Right forelimb (tissue), 1 donor: ENCODE measurements around the gene ZMAT5.
"Not testable (repeated sequence)": the region's sequence is repeated elsewhere in the genome, so short reads cannot be mapped to it uniquely, and the experiment has no call there.

Experiments used
- DNase-seq: peaks from one replicate; pipeline ENCODE4 v3.0.0-alpha.2; 2018

The ZMAT5 gene

DNA sequence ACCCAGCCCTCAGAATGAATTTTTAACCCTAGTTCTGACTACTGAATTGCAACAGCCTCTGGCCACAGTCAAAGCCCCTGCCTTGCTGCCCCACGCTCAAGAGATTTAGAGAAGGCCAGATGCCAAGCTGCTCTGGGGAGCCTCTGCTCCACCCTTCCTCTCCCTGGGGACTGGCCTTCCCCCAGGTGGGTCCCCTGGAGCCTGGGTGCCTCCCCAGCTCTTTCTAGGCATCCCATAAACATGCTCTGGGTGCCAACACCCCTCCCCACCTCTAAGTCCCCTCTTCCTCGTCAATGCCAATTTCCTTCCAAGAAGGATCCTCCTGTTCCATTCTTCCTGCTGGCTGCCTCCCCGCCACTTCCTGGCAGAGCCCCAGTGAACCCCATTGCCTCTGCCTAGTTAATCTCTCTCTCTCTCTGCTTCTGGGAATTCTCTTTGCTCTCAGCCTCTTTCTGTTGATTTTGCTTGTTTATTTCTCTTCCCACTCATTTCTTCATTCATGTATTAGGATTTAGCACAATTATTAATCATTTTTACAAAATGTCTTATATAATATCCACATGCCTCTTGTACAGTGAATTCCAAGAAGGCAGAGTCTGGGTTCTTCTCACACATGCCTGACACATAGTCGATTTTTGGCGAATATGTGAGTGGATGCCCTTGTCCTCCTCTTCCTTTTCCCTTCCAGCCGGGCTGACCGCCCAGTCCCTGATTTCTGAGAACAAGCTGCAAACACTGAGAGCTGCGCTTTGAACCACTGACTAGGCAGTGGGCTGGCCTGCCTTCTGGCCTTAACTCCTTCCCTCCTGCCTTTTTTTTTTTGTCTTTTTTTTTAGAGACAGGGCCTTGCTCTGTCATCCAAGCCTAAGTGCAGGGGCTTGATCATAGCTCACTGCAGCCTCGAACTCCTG, 17.9 kb upstream of the ZMAT5 start:
- DNase-seq: no peak

DNA sequence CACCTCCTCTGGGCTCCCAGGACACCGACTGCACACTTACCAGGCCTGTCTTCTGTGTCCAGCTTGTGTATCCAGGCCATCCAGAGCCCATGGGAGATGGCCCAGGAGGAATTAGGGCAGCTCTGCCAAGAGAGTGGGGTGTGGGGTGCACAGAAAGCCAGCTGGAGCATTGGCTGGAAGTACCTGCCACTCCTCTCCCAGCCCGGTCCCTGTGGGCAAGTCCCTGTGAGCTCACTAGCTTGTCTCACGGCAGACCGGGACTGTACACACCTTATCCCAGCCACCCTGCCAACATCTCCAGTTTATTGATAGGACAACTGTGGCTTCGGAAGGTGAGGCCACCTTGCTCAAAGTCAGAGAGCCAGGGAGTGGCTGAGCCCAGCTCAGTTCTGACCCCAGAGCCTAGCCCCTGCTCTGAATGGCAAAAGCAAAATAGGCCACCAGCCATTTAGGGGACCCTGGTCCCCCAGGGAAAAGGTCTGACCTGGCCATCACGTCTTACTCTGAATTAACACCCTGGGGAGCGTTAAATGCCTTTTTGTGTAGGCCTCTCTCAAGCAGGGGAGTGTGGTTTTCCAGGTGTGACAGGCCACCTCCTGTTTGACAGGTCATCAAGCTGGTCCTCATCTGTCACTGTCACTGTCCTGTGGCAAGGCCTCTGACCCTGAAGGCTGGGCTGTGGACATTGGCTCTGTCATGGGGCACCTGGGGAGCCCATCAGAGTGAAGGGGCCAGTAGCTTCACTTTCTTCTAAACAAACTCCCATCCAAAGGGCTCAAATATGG, 15.4 kb upstream of the ZMAT5 start:
- peak; percentile 23 for DNase-seq

DNA sequence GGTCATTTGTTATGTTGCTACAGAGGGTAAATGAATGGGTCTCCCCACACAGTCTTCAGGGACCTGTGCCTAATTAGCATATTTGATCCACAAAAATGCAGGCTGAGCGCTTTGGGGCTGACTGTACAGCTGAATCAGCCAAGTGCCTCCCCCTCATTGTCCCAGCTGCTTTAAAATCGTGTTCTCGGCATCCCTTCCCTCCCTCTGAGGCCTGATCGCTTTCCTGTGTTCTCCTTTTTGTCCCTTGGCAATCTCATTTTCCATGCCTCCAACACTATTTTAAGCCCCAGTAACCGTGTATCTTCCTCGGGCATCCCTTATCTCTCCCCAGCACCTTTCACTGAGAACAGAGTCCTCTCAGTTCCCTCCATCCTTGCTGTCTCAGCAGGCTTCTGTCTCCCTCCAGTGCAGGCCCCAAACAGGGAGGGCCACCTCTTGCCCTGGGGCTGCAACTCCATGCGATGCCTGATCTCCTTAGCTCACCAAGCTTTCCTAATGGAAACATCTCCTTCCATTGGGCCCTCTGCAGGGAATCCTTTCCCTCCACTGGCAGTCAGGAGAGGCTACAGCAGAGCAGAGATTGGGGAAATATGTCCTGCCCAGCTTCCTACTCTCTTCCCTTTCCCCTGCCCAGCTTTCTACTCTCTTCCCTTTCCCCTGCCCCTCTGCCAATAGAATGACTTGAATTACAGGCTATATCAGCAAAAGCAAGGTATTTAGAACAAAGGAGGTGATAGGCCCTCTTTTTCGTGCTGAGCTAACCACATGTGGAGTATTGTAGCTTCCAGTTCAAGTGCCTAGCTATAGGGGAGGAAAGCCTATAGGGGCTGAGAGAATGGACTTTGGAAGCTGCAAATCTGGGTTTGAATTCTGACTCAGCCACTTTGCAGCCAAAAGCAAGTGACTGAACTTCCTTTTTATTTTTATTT, 14.2 kb upstream of the ZMAT5 start:
- peak; percentile 40 for DNase-seq

DNA sequence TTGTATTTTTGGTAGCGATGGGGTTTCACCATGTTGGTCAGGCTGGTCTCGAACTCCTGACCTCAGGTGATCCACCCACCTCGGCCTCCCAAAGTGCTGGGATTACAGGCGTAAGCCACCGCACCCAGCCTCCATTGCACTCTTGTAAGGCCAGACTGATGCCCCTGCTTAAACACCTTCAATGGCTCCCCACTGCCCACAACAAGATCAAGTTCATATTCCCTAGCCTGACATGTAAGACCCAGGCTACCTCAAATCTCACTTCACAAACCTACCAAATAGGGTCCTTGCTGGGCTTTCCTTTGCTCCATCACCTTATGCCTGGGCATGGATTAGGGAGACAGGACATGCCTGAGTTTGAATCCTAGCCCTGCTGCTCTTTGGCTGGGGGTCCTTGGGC, 13.4 kb upstream of the ZMAT5 start:
- no peak for DNase-seq

DNA sequence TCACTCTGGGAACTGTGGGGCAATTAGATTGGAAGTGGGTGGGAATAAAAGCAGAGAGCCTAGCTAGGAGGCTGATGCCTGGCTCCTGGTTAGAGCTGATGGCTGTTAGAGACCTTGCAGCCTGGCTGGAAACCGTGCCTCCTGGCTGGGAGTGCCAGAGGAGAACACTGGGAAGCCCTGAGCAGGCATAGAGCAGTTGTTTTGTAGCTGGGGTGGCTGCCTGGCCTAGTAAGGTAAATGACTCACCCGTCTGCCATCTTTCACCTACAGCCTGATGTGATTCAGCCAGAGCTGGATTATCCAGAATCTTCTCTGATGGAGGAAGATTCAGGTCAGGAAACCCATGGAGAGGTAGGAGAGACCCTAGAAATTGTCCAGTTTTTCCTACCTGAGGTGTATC, 6.4 kb upstream of the ZMAT5 start:
- no peak for DNase-seq

DNA sequence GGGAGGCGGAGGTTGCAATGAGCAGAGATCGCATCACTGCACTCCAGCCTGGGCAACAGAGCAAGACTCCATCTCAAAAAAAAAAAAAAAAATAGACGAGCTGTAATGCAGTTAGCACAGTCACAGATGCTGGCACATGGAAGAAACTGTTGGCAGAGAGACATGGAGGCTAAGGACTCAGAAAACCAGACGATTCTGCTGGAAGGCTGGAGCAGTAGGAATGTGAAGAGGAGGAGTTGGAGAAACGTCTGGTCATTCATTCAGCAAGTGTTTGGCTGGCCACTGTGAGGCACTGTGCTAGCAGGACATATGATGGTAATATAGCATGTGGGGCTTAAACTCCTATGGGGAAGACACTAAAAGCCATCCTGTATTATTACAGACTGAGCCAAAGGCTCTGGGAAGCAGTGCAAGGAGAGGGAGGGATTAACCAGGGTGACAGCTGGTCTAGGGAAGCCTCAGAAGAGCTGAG, 5.4 kb upstream of the ZMAT5 start:
- no peak for DNase-seq

DNA sequence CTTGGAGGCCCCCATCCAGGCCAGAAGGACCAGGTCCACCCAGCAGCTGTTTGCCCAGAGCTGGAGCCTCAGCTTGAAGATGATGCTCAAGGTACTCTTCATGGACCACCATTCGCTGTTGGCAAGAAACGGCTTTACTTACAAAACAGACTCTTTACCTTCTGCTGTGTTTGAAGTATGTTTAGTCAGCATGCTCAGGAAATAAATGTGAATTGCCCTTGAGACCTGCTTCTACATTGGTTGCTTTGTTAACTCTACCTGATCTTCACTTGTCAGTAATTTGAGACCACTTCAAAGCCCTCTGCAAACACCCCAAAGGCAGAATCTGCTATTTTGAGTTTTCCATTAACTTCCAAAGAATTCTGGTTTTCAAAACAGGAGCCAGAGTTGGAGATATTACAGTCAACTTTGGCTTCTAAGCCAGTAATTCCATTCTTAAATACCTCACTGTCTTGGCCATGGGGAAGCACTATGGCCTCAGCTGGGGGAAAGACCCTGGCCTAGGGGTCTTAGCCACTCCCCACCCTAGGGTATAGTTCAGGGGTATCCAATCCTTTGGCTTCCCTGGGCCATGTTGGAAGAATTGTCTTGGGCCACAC, 3.0 kb upstream of the ZMAT5 start:
- DNase-seq: no peak

DNA sequence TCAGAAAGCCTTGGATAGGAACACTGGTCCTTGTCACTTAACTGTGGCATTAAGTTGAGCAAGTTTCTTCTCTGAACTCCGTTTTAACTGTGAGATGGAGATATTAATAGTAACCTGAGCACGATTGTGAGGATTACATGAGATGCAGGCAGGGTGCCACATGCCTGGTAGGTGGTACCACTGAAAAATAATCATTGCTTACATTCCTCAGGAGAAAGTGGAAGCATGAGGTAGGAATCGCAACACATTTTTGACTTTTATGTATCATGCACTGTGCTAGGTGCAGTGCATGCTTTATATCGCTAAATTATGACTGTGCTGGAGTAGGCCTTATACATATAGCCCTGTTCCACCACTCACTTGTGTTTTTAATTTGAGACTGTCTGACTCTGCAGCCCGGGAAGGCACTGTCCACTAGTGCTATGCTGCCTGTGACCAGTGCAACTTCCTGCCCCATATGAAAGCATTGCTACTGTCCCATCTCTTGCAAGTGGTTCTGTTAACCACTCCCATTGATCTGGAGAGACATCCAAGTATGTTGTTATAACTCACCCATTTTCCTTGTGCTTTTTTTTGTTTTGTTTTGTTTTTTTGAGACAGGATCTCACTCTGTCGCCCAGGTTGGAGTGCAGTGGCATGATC, 1.4 kb upstream of the ZMAT5 start:
- no peak for DNase-seq

DNA sequence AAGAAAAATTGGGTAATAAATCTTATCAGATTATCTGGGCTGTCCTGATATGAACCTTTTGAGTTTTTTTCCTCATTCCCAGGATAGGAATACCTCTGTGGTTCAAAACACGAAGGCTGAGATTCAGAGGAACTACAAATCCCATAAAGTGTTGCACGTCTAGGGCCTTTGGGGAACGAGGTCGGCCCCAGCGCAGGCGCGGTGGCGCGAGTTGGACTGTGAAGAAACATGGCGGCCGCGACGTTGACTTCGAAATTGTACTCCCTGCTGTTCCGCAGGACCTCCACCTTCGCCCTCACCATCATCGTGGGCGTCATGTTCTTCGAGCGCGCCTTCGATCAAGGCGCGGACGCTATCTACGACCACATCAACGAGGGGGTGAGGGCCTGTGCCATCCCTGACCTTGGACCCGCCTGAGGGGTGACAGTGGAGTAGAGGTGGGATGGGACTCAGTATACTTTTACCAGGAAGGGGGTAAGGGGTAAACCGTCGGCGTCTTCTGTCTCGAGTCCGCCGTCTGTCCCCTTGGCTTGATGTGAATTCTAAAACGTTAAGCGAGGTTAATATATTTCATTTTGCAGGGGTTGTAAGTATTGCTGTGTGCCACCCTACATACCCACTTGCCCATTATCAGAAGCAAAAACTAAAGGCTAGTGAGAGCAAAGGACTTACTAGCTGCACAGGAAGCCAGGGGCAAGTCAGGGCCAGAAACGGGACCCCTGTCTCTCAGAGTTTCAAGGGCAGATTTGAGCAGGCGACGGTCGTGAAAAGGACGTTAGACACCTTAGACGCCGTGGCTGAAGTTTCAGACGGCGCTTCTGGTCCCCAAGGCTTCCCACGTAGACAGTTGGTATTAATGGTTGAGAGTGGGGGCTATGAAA, 604 bp upstream of the ZMAT5 start, which contains the start of gene UQCR10:
Gene UQCR10 (plus strand): TSS at position 199 of the 881 bp plus-strand sequence. CDS start 30 bp downstream, at position 229.
- DNase-seq: peak; percentile 91

DNA sequence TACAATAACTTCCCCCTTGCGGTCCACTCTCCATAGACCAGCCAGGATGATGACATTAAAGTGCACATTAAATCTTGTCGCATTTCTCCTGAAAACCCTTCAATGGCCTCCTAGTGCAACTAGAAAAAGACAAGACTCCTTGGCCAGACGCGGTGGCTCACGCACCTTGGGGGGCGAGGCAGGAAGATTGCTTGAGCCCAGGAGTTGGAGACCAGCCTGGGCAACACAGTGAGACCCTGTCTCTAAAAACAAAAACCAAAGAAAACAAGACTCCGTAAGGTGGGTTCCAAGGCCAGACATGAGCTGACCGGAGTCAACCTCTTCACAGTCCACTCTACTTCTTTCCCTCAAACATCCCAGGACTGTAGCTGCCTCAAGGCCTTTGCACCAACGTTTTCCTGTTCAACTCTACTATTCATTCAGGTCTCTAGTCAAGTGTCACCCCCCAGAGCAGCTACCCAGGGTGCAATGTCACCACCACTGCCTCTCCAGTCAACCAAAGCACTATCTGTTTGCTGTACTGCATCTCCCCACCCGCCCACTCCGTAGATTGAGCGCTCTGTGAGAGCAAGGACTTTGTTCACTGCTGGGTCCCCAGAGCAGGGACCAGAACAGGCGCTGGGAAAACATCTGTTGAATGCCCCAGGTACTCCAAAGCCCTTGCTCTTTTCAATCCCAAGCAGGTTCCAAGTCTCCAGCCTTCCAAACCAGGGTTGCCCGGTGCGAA, 739 bp downstream of the ZMAT5 start:
- DNase-seq: no peak

DNA sequence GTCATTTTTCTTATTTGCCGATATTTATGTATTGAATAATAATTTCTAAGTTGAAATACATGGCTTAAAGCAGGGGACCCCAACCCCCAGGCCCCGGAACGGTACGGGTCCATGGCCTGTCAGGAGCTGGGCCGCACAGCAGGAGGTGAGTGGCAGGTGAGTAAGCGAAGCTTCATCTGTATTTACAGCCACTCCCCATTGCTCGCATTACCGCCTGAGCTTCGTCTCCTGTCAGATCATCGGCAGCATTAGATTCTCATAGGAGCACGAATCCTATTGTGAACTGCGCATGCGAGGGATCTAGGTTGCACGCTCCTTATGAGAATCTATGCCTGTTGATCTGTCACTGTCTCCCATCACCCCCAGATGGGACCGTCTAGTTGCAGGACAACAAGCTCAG, 4.5 kb downstream of the ZMAT5 start:
- no peak for DNase-seq

DNA sequence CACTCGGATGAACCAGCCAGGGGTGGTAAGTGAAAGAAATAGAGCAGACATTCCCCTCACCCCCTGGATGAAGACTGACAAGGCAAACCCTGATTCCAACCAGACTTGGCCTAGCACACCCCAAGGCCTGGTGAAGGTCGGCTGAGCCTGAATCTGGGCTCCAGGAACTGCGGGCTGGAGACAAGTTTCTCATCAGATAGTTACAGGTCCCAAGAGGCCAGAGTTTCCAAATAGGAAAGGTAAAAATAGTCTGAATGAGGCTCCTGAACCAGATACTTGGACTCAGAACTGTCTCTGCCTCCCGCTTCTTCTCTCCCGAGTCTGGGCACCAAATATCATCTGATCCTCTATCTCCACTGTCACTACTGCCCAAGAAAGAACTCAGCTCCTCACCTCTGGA, 7.8 kb downstream of the ZMAT5 start:
- DNase-seq: no peak

DNA sequence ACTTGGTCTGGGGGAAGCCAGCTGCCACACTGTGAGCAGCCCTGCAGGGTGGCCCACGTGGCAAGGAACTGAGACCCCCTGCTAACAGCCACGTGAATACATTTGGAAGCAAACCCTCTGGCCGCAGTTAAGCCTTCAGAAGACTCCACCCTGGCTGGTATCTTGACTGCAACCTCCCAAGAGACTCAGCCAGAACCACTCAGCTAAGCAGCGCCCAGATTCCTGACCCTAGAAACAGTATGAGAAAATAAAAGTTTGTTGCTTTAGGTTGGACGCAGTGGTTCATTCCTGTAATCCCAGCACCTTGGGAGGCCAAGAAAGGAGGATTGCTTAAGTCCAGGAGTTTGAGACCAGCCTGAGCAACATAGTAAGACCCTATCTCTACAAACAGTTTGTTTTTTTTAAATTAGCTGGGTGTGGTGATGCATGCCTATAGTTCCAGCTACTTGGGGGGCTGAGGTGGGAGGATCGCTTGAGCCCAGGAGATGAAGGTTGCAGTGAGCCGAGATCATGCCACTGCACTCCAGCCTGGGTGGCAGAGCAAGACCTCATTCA, 8.7 kb downstream of the ZMAT5 start:
- DNase-seq: no peak

DNA sequence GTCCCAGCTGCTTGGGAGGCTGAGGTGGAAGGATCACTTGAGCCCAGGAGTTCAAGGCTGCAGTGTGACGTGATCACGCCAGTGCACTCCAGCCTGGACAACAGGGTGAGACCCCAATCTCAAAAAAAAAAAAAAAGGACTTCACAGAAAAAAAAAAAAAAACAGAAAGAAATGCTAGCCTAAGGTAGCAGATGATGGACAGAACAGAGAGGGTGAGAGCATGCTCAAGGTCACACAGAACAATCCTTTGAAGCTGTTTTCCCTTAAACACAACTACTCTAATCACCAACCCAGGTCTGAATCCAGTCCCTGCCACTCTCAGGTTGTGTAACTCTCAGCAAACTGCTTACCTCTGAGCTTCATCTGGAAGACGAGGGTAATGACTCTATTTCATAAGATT, 9.7 kb downstream of the ZMAT5 start:
- DNase-seq: no peak

DNA sequence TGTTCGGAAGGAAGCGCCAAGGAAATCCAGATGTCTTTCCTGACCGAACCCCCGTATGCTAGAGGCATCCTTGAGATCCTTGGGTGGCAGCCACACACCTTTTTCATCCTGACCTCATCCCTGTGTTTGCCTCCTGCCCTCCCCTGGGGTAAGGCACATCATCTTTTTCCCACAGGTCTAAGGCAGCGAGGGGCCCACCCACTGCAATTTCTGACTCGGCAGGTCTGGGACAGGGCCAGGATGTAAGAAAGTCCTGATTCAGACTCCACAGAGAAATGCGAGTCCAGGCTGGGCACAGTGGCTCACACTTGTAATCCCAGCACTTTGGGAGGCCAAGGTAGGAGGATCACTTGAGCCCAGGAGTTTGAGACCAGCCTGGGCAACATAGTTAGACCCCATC, 10.5 kb downstream of the ZMAT5 start:
- no peak for DNase-seq

DNA sequence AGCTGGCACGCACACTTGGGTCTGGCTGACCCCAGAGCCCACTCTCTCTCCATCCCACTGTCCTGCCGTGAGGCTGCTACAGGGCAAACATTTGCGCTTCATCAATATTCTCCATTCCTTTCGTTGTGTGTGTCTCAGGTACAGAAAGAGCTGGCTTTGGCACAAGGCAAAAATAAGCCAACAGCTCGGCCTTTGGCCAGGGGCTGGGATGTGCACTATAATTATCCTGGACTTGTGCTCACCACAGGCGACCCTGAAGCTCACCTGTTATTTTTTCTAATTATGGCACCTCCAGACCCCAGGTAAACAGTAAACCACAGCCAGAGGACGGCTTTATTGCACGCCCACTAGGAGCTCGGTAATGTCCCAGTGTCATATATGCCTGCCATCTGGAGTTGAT, 10.9 kb downstream of the ZMAT5 start:
- no peak for DNase-seq

DNA sequence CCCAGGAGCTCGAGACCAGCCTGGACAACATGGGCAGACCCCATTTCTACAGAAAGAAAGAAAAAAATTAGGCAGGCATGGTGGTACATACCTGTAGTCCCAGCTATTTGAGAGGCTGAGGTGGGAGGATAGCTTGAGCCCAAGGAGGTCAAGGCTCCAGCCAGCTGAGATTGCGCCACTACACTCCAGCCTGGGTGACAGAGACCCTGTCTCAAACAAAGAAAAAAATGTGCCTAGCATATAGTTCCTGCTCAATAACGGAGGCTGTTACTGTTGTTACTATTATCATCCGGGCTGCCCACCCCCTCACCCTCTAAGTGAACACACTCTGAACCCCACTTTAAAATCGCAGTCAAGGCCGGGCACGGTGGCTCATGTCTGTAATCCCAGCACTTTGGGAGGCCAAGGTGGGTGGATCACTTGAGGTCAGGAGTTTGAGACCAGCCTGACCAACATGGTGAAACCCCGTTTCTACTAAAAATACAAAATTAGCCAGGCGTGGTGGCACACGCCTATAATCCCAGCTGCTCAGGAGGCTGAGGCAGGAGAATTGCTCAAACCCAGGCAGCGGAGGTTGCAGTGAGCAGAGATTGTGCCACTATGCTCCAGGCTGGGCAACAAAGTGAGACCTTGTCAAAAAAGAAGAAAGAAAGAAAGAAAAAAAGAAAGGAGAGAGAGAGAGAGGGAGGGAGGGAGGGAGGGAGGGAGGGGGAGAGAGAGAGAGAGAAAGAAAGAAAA, 12.0 kb downstream of the ZMAT5 start:
- DNase-seq: not testable (repeated sequence)

DNA sequence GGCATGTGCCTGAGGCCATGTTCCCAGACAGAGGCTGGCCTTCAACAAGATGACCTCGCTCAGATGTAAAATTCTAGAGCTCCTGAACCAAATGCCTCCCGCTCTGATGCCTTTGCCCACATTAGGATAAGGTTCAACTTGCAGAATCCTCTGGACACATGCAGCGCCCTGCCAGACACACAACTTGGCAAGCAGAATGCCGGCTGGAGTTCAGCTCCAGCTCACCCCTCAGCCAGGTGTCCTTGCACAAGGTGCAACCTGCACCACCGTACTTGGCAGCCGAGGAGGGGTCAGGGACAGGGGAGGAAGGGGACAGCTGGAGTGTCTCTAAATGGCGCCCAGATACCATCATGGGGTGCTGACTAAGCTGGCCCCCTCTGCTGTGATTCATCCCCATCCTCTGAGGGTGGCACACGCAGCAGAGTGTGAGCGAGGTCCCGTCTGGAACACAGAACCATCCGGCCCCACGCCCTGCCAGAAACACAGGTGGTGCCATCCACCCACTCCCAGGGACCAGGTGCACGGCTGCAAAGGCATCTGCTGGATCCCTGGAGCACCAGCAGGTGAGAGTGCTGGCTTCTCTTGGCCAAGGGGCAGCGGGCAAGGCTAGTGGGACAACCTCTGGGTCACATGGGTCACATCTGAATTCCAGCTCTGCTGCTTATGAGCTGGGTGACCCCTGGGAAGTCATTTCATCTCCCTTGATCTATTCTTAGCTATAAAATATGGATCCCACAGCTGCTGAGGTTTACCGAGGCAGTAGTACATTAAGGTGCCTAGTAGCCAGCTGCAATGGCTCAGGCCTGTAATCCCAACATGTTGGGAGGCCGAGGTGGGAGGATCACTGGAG, 12.8 kb downstream of the ZMAT5 start:
- no peak for DNase-seq
